Measurements from ENCODE around the gene ZFR.
"Not testable (repeated sequence)": the region's sequence is repeated elsewhere in the genome, so short reads cannot be mapped to it uniquely, and the experiment has no call there.

Gene ZFR

GRCh38 chr5:32369032-32369431 lies 75.5 kb downstream of the ZFR start:
- no peaks in the 10 kb centered on the region for H3K27me3 ChIP-seq (ENCODE audit: control insufficient read depth, insufficient read depth, low read length)
- peaks cover 4% of the 10 kb centered on the region; the same call in 1 of the 2 replicates for H3K36me3 ChIP-seq (ENCODE audit: control insufficient read depth, insufficient read depth, low read length)
- H3K4me3 ChIP-seq (ENCODE audit: low read length): no peak overlapping the region
- no CpG with 5 or more reads among the region's 4 CpGs for WGBS (ENCODE audit: insufficient coverage, insufficient read length)
- no peaks in the 10 kb centered on the region for H3K9me3 ChIP-seq (ENCODE audit: control insufficient read depth, insufficient read depth, low read length)
- no peak for DNase-seq (ENCODE audit: low read depth, low spot score)
- no peaks in the 10 kb centered on the region for H3K4me1 ChIP-seq (ENCODE audit: control insufficient read depth, insufficient read depth, low read length)
- H3K27ac ChIP-seq (ENCODE audit: low read length): no peak overlapping the region

GRCh38 chr5:32367271-32367670 lies 77.3 kb downstream of the ZFR start:
- DNase-seq (ENCODE audit: low read depth, low spot score); H3K4me3 ChIP-seq (ENCODE audit: low read length); H3K27ac ChIP-seq (ENCODE audit: low read length); H3K27me3 ChIP-seq (ENCODE audit: control insufficient read depth, insufficient read depth, low read length); H3K9me3 ChIP-seq (ENCODE audit: control insufficient read depth, insufficient read depth, low read length); H3K4me1 ChIP-seq (ENCODE audit: control insufficient read depth, insufficient read depth, low read length); H3K36me3 ChIP-seq (ENCODE audit: control insufficient read depth, insufficient read depth, low read length): not testable (repeated sequence)
- no CpG with 5 or more reads among the region's 6 CpGs for WGBS (ENCODE audit: insufficient coverage, insufficient read length)

- Histone ChIP-seq H3K27me3 (ENCODE audit: control insufficient read depth, insufficient read depth, low read length) (no peaks in the 10 kb centered on the region), H3K4me1 (ENCODE audit: control insufficient read depth, insufficient read depth, low read length) (no peaks in the 10 kb centered on the region), H3K9me3 (ENCODE audit: control insufficient read depth, insufficient read depth, low read length) (no peaks in the 10 kb centered on the region), H3K4me3 (ENCODE audit: low read length) (no peak overlapping the region), H3K36me3 (ENCODE audit: control insufficient read depth, insufficient read depth, low read length) (no peaks in the 10 kb centered on the region; the same call in 1 of the 2 replicates), H3K27ac (ENCODE audit: low read length) (no peak overlapping the region)
- WGBS (ENCODE audit: insufficient coverage, insufficient read length): no CpG with 5 or more reads among the region's 5 CpGs
- DNase-seq (ENCODE audit: low read depth, low spot score): no peak
Measured at GRCh38 chr5:32365623-32366022, 78.9 kb downstream of the ZFR start.

- H3K36me3 ChIP-seq (ENCODE audit: control insufficient read depth, insufficient read depth, low read length): no peaks in the 10 kb centered on the region; the same call in 1 of the 2 replicates
- H3K4me1 ChIP-seq (ENCODE audit: control insufficient read depth, insufficient read depth, low read length): peaks cover 1% of the 10 kb centered on the region; the same call in 1 of the 2 replicates
- H3K27ac ChIP-seq (ENCODE audit: low read length): no peak overlapping the region
- no peak overlapping the region for H3K4me3 ChIP-seq (ENCODE audit: low read length)
- H3K27me3 ChIP-seq (ENCODE audit: control insufficient read depth, insufficient read depth, low read length): no peaks in the 10 kb centered on the region
- no peak for DNase-seq (ENCODE audit: low read depth, low spot score)
- no peaks in the 10 kb centered on the region for H3K9me3 ChIP-seq (ENCODE audit: control insufficient read depth, insufficient read depth, low read length)
Measured at GRCh38 chr5:32363030-32363429, 81.5 kb downstream of the ZFR start.

- H3K4me3 ChIP-seq (ENCODE audit: low read length): no peak overlapping the region
- no peaks in the 10 kb centered on the region for H3K27me3 ChIP-seq (ENCODE audit: control insufficient read depth, insufficient read depth, low read length)
- no peaks in the 10 kb centered on the region for H3K9me3 ChIP-seq (ENCODE audit: control insufficient read depth, insufficient read depth, low read length)
- WGBS (ENCODE audit: insufficient coverage, insufficient read length): no CpG with 5 or more reads among the region's 4 CpGs
- peaks cover 1% of the 10 kb centered on the region; the same call in 1 of the 2 replicates for H3K4me1 ChIP-seq (ENCODE audit: control insufficient read depth, insufficient read depth, low read length)
- no peak for DNase-seq (ENCODE audit: low read depth, low spot score)
- no peak overlapping the region for H3K27ac ChIP-seq (ENCODE audit: low read length)
- no peaks in the 10 kb centered on the region; the same call in 1 of the 2 replicates for H3K36me3 ChIP-seq (ENCODE audit: control insufficient read depth, insufficient read depth, low read length)
Measured at GRCh38 chr5:32362527-32362926, 82.0 kb downstream of the ZFR start.

- Histone ChIP-seq H3K27me3 (ENCODE audit: control insufficient read depth, insufficient read depth, low read length) (no peaks in the 10 kb centered on the region), H3K36me3 (ENCODE audit: control insufficient read depth, insufficient read depth, low read length) (no peaks in the 10 kb centered on the region; the same call in 1 of the 2 replicates), H3K4me1 (ENCODE audit: control insufficient read depth, insufficient read depth, low read length) (peaks cover 1% of the 10 kb centered on the region; the same call in 1 of the 2 replicates), H3K4me3 (ENCODE audit: low read length) (no peak overlapping the region), H3K27ac (ENCODE audit: low read length) (no peak overlapping the region), H3K9me3 (ENCODE audit: control insufficient read depth, insufficient read depth, low read length) (no peaks in the 10 kb centered on the region)
- DNase-seq (ENCODE audit: low read depth, low spot score): no peak
- WGBS (ENCODE audit: insufficient coverage, insufficient read length): no CpG with 5 or more reads among the region's 4 CpGs
Measured at GRCh38 chr5:32360906-32361305, 83.6 kb downstream of the ZFR start.

- Histone ChIP-seq H3K36me3 (ENCODE audit: control insufficient read depth, insufficient read depth, low read length) (no peaks in the 10 kb centered on the region; the same call in 1 of the 2 replicates), H3K27ac (ENCODE audit: low read length) (no peak overlapping the region), H3K4me3 (ENCODE audit: low read length) (no peak overlapping the region), H3K27me3 (ENCODE audit: control insufficient read depth, insufficient read depth, low read length) (no peaks in the 10 kb centered on the region), H3K4me1 (ENCODE audit: control insufficient read depth, insufficient read depth, low read length) (peaks cover 1% of the 10 kb centered on the region; the same call in 1 of the 2 replicates), H3K9me3 (ENCODE audit: control insufficient read depth, insufficient read depth, low read length) (no peaks in the 10 kb centered on the region)
- WGBS (ENCODE audit: insufficient coverage, insufficient read length): no CpG with 5 or more reads among the region's 6 CpGs
- DNase-seq (ENCODE audit: low read depth, low spot score): no peak
Measured at GRCh38 chr5:32358611-32359010, 85.9 kb downstream of the ZFR start.

GRCh38 chr5:32357658-32358057 lies 86.9 kb downstream of the ZFR start:
- DNase-seq (ENCODE audit: low read depth, low spot score): no peak
- Histone ChIP-seq H3K4me1 (ENCODE audit: control insufficient read depth, insufficient read depth, low read length) (peaks cover 1% of the 10 kb centered on the region; the same call in 1 of the 2 replicates), H3K27ac (ENCODE audit: low read length) (no peak overlapping the region), H3K9me3 (ENCODE audit: control insufficient read depth, insufficient read depth, low read length) (no peaks in the 10 kb centered on the region), H3K4me3 (ENCODE audit: low read length) (no peak overlapping the region), H3K36me3 (ENCODE audit: control insufficient read depth, insufficient read depth, low read length) (no peaks in the 10 kb centered on the region; the same call in 1 of the 2 replicates), H3K27me3 (ENCODE audit: control insufficient read depth, insufficient read depth, low read length) (no peaks in the 10 kb centered on the region)

- no peak for DNase-seq (ENCODE audit: low read depth, low spot score)
- no CpG with 5 or more reads among the region's 4 CpGs for WGBS (ENCODE audit: insufficient coverage, insufficient read length)
- Histone ChIP-seq H3K4me3 (ENCODE audit: low read length) (no peak overlapping the region), H3K36me3 (ENCODE audit: control insufficient read depth, insufficient read depth, low read length) (no peaks in the 10 kb centered on the region), H3K9me3 (ENCODE audit: control insufficient read depth, insufficient read depth, low read length) (no peaks in the 10 kb centered on the region), H3K27me3 (ENCODE audit: control insufficient read depth, insufficient read depth, low read length) (no peaks in the 10 kb centered on the region), H3K27ac (ENCODE audit: low read length) (no peak overlapping the region), H3K4me1 (ENCODE audit: control insufficient read depth, insufficient read depth, low read length) (peaks cover 1% of the 10 kb centered on the region; the same call in 1 of the 2 replicates)
Measured at GRCh38 chr5:32355686-32356085, 88.9 kb downstream of the ZFR start.

GRCh38 chr5:32353420-32353819 lies 91.1 kb downstream of the ZFR start:
- DNase-seq (ENCODE audit: low read depth, low spot score): no peak
- Histone ChIP-seq H3K4me1 (ENCODE audit: control insufficient read depth, insufficient read depth, low read length) (no peaks in the 10 kb centered on the region), H3K27ac (ENCODE audit: low read length) (no peak overlapping the region), H3K9me3 (ENCODE audit: control insufficient read depth, insufficient read depth, low read length) (no peaks in the 10 kb centered on the region), H3K36me3 (ENCODE audit: control insufficient read depth, insufficient read depth, low read length) (no peaks in the 10 kb centered on the region), H3K4me3 (ENCODE audit: low read length) (no peak overlapping the region), H3K27me3 (ENCODE audit: control insufficient read depth, insufficient read depth, low read length) (no peaks in the 10 kb centered on the region)
- WGBS (ENCODE audit: insufficient coverage, insufficient read length): no CpG with 5 or more reads among the region's 9 CpGs

GRCh38 chr5:32352685-32353084 lies 91.9 kb downstream of the ZFR start:
- no CpG with 5 or more reads among the region's 8 CpGs for WGBS (ENCODE audit: insufficient coverage, insufficient read length)
- no peaks in the 10 kb centered on the region for H3K27me3 ChIP-seq (ENCODE audit: control insufficient read depth, insufficient read depth, low read length)
- no peak overlapping the region for H3K4me3 ChIP-seq (ENCODE audit: low read length)
- H3K4me1 ChIP-seq (ENCODE audit: control insufficient read depth, insufficient read depth, low read length): no peaks in the 10 kb centered on the region
- H3K27ac ChIP-seq (ENCODE audit: low read length): no peak overlapping the region
- H3K9me3 ChIP-seq (ENCODE audit: control insufficient read depth, insufficient read depth, low read length): no peaks in the 10 kb centered on the region
- DNase-seq (ENCODE audit: low read depth, low spot score): no peak
- no peaks in the 10 kb centered on the region for H3K36me3 ChIP-seq (ENCODE audit: control insufficient read depth, insufficient read depth, low read length)
